Thoracic aorta (tissue), 2 donors: Measurements from ENCODE around the gene FER. TPM values are rescaled to one million over a fixed set of nuclear protein-coding genes. Genes with fewer than 3 reads are reported as not detected.

Experiments used
- ATAC-seq: fragments of 150-250 bp; one replicate; pipeline ENCODE4 v1.8.0; 2017; ENCODE audit warnings: low read depth; ENCODE audit not compliant: insufficient number of reproducible peaks, low FRiP score
- DNase-seq: peaks from one replicate; pipeline ENCODE4 v3.0.0-alpha.2; 2020; ENCODE audit warnings: low spot score
- H3K27ac ChIP-seq, 2 donors: fragments of 200-600 bp; sonication (generic); 1 replicate in 1 of 2; 2 replicates in 1 of 2; pipeline ENCODE4 v1.5.1; 2016; ENCODE audit warnings: mild to moderate bottlenecking in 2 of 2, moderate library complexity in 2 of 2
- H3K27me3 ChIP-seq: fragments of 200-600 bp; sonication (generic); replicated peaks from 2 replicates; pipeline ENCODE4 v1.6.0; 2016; ENCODE audit warnings: mild to moderate bottlenecking; ENCODE audit not compliant: insufficient read depth
- H3K36me3 ChIP-seq: fragments of 200-600 bp; sonication (generic); one replicate; pipeline ENCODE4 v1.5.1; 2016
- H3K4me1 ChIP-seq, 2 donors: fragments of 200-600 bp; sonication (generic); 1 replicate in 1 of 2; 2 replicates in 1 of 2; pipeline versions ENCODE4 v1.5.1 to v1.6.0; 2016; ENCODE audit warnings: low read depth in 2 of 2, mild to moderate bottlenecking in 1 of 2; ENCODE audit not compliant: control insufficient read depth in 1 of 2
- H3K4me3 ChIP-seq: fragments of 200-600 bp; sonication (generic); 2 replicates; pipeline ENCODE4 v1.5.1; 2016; ENCODE audit warnings: mild to moderate bottlenecking
- H3K9me3 ChIP-seq: fragments of 200-600 bp; sonication (generic); 2 replicates; pipeline ENCODE4 v1.5.1; 2016
- CTCF ChIP-seq: fragments of 200-600 bp; sonication (generic); IDR thresholded peaks from one replicate; pipeline ENCODE4 v1.5.1; 2019; ENCODE audit warnings: antibody characterized with exemption
- total RNA-seq, 2 donors: library from RNA; depleted of rRNA; stranded (reverse); fragments of >200 nt; gene quantifications; one replicate each; pipeline versions ENCODE4 v1.1.0 to v1.2.3, GENCODE V29; 2016

Gene FER
- total RNA-seq, 2 donors from 2014 or later, result 15.6 to 38.1 TPM

- H3K27ac ChIP-seq, result no peak overlapping the region
- H3K4me3 ChIP-seq, result no peak overlapping the region
- no peaks in the 10 kb centered on the region for H3K27me3 ChIP-seq
- no peaks in the 10 kb centered on the region for H3K36me3 ChIP-seq
- DNase-seq (no peak), ATAC-seq (no peak)
- no peak for TF ChIP-seq CTCF
- H3K9me3 ChIP-seq, result peaks cover 7% of the 10 kb centered on the region
- no peaks in the 10 kb centered on the region for H3K4me1 ChIP-seq
Observed at GRCh38 chr5:108998216-108998615, 250.5 kb downstream of the FER start.

DNA sequence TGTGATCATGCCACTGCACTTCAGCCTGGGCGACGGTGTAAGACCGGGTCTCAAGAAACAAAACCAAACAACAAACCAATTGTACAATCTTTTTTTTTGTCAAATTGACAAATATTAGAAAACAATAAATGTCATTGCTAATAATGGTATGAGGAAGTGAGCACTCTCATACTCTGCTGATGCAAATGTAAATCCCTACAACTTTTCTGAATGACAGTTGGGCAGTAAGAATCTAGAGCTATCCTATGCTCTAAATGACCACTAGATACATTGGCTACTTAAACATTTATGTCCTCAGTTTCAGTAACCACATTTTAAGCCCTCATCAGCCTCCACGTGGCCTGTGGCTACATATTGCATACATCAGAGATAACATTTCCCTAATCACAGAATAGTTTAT lies 256.2 kb downstream of the FER start:
- H3K27me3 ChIP-seq, result no peaks in the 10 kb centered on the region
- no peaks in the 10 kb centered on the region for H3K4me1 ChIP-seq
- no peak overlapping the region for H3K27ac ChIP-seq
- H3K4me3 ChIP-seq, result no peak overlapping the region
- H3K9me3 ChIP-seq, result no peaks in the 10 kb centered on the region
- TF ChIP-seq CTCF, result no peak
- no peak for DNase-seq
- no peak for ATAC-seq
- H3K36me3 ChIP-seq, result no peaks in the 10 kb centered on the region

GRCh38 chr5:109005297-109006009 lies 257.8 kb downstream of the FER start:
- no peaks in the 10 kb centered on the region for H3K36me3 ChIP-seq
- ATAC-seq (no peak), DNase-seq (no peak)
- no peaks in the 10 kb centered on the region for H3K9me3 ChIP-seq
- no peak overlapping the region for H3K27ac ChIP-seq
- no peak for TF ChIP-seq CTCF
- H3K4me3 ChIP-seq, result no peak overlapping the region
- no peaks in the 10 kb centered on the region for H3K4me1 ChIP-seq
- H3K27me3 ChIP-seq, result no peaks in the 10 kb centered on the region

GRCh38 chr5:109006129-109006528 lies 258.4 kb downstream of the FER start:
- no peak for ATAC-seq
- no peak for TF ChIP-seq CTCF

DNA sequence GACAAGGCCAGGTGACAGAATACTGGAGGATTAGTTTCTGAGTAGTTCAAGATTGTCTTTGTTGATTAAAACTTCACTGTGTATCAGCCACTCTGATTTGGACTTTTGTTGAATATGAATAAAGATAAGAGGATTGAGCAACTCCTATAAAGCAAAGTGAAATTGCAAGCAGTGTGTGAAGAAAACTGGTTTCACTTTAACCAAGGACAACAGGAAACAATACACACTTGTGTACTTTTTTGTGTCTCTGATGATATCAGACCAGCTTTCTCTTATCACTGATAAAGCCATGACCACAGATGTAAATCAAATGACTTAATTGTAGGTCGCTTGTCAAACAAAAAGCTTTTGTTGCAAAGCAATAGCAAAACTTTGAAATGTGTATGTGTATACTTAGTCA lies 268.6 kb downstream of the FER start:
- TF ChIP-seq CTCF, result no peak
- DNase-seq (no peak), ATAC-seq (no peak)
- H3K36me3 ChIP-seq, result no peaks in the 10 kb centered on the region
- H3K27me3 ChIP-seq, result no peaks in the 10 kb centered on the region
- H3K4me1 ChIP-seq, result peaks cover 0 to 4% of the 10 kb centered on the region in 2 donors
- H3K9me3 ChIP-seq, result no peaks in the 10 kb centered on the region
- no peak overlapping the region for H3K4me3 ChIP-seq
- no peak overlapping the region for H3K27ac ChIP-seq

More at GRCh38 chr5:109006129-109006528, 258.4 kb downstream of the FER start:
- no peak for DNase-seq
- H3K9me3 ChIP-seq, result no peaks in the 10 kb centered on the region
- H3K4me1 ChIP-seq, result no peaks in the 10 kb centered on the region
- H3K27me3 ChIP-seq, result no peaks in the 10 kb centered on the region
- H3K36me3 ChIP-seq, result no peaks in the 10 kb centered on the region
- H3K27ac ChIP-seq, result no peak overlapping the region
- H3K4me3 ChIP-seq, result no peak overlapping the region
